Measurements from ENCODE around the gene TMEM204. TPM values are rescaled to one million over a fixed set of nuclear protein-coding genes. Genes with fewer than 3 reads are reported as not detected.
A peak's percentile ranks its signal among the peaks of the same experiment; 100 is the strongest.

The TMEM204 gene
- total RNA-seq, 1 donor from 2014 or later = 1.0 TPM

- TF ChIP-seq CTCF (conservative IDR thresholded peaks at IDR 0.05) = no peak
- no peak overlapping the region for H3K27ac Mint-ChIP-seq
- peaks cover 11% of the 10 kb centered on the region for H3K36me3 Mint-ChIP-seq
- no peaks in the 10 kb centered on the region for H3K27me3 Mint-ChIP-seq
- DNase-seq (ENCODE audit: extremely low spot score, unreplicated experiment) = no peak
- no peak overlapping the region for H3K4me3 Mint-ChIP-seq
- no peaks in the 10 kb centered on the region for H3K9me3 Mint-ChIP-seq
- no peaks in the 10 kb centered on the region for H3K4me1 Mint-ChIP-seq (ENCODE audit: unreplicated experiment)
Observed at GRCh38 chr16:1519831-1520230, 13.6 kb upstream of the TMEM204 start.

GRCh38 chr16:1520461-1520860 is 13.0 kb upstream of the TMEM204 start:
- no peaks in the 10 kb centered on the region for H3K9me3 Mint-ChIP-seq
- H3K36me3 Mint-ChIP-seq = peaks cover 8% of the 10 kb centered on the region
- no peaks in the 10 kb centered on the region for H3K27me3 Mint-ChIP-seq
- no peak for TF ChIP-seq CTCF (conservative IDR thresholded peaks at IDR 0.05)
- no peaks in the 10 kb centered on the region for H3K4me1 Mint-ChIP-seq (ENCODE audit: unreplicated experiment)
- no peak overlapping the region for H3K4me3 Mint-ChIP-seq
- no peak overlapping the region for H3K27ac Mint-ChIP-seq
- DNase-seq (ENCODE audit: extremely low spot score, unreplicated experiment) = no peak

DNA sequence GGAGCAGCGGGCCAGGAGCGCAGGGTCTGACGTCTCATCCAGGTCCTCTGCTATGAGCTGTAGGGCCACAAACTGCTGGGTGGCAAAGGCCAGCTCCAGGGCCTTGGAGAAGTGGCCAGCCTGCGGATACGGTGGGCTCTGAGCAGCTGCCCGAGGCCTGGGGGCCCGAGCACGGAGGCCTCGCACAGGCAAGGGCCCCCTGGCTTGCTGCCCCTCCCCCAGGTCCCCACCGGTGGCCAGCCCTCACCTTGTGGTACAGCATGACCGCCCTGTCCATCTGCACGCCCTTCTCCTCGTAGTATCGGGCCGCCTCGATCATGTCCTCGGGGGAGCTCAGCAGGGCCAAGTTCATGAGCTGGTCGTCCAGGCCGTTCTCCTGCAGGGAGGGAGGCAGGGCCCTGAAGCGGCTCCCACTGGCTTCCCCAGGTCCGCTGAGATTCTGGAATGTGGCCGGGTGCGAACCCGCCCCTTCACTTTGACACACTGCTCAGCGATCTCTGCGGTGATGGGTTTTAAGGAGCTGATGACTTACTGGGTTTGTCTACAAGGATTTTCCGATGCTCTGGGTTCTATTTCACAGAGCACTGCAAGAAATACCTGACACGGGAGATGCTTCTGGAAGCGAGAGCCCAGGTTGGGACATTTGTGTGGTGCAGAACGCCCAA is 9.8 kb upstream of the TMEM204 start:
- TF ChIP-seq CTCF (conservative IDR thresholded peaks at IDR 0.05) = no peak
- Mint-ChIP-seq H3K9me3 (no peaks in the 10 kb centered on the region), H3K36me3 (no peaks in the 10 kb centered on the region), H3K27me3 (no peaks in the 10 kb centered on the region), H3K27ac (no peak overlapping the region), H3K4me1 (ENCODE audit: unreplicated experiment) (peaks cover 3% of the 10 kb centered on the region), H3K4me3 (no peak overlapping the region)
- DNase-seq (ENCODE audit: extremely low spot score, unreplicated experiment) = no peak

GRCh38 chr16:1524366-1524765 is 9.1 kb upstream of the TMEM204 start:
- Mint-ChIP-seq H3K27ac (no peak overlapping the region), H3K27me3 (no peaks in the 10 kb centered on the region), H3K9me3 (no peaks in the 10 kb centered on the region), H3K4me3 (no peak overlapping the region), H3K4me1 (ENCODE audit: unreplicated experiment) (peaks cover 4% of the 10 kb centered on the region), H3K36me3 (no peaks in the 10 kb centered on the region)
- TF ChIP-seq CTCF (conservative IDR thresholded peaks at IDR 0.05) = no peak
- no peak for DNase-seq (ENCODE audit: extremely low spot score, unreplicated experiment)

- DNase-seq (ENCODE audit: extremely low spot score, unreplicated experiment) = no peak
- TF ChIP-seq CTCF (conservative IDR thresholded peaks at IDR 0.05) = no peak
- Mint-ChIP-seq H3K9me3 (no peaks in the 10 kb centered on the region), H3K27ac (peak overlapping the region; percentile 41), H3K4me3 (no peak overlapping the region), H3K27me3 (no peaks in the 10 kb centered on the region), H3K4me1 (ENCODE audit: unreplicated experiment) (peaks cover 10% of the 10 kb centered on the region), H3K36me3 (no peaks in the 10 kb centered on the region)
Observed at GRCh38 chr16:1525871-1526607, 7.4 kb upstream of the TMEM204 start.

Data from type B pancreatic cell (in vitro differentiated cells).